ENCODE results near the gene SIGLEC5.

SIGLEC5 gene

DNA sequence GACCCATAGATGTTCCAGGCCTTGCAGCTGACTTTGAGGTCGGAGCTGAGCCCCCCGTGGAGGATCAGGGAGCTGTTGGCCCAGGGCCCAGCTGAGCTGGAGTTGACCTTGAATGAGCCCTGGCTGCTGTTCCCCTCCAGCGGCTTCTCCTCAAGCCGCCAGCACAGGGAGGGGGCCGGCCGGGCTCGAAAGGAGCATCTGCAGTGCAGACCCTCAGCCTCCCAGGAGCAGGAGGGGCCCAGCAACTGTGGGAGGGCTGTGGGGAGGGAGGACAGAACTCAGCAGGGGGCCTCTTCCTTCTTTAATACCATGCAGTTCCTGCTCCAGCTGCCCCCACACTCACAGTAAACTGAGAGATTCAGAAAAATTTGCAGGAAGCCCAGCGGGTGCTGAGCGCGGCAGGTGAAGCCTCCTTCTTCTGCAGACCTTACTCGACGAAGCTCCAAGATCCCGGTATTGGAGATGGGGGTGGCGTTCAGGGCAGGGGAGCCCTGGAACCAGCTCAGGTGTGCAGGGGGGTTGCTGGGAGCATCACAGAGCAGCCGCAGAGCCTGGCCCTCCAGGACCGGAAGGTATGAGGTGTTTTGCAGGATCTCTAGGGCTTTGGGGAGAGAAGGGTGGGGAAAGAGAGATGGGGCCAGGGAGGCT is 2.6 kb downstream of the SIGLEC5 start:
- DNase-seq = no peak

DNA sequence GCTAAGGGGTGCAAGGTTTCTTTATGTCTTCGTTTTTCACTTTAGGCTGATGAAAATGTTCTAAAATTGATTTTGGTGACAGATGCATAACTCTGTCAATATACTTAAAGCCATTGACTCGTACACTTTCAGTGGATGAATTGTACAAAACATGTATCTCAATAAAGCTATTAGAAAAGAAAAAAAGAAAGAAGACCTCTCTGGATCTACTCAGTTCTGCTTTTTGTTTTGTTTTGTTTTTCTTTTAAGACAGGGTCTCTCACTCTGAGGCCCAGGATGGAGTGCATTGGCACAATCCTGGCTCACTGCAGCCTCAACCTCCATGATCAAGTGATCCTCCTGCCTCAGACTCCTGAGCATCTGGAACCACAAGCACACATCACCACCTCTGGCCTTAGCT is 3.5 kb downstream of the SIGLEC5 start:
- no peak for DNase-seq

GRCh38 chr19:51621178-51621577 is 9.0 kb downstream of the SIGLEC5 start:
- DNase-seq = no peak

DNA sequence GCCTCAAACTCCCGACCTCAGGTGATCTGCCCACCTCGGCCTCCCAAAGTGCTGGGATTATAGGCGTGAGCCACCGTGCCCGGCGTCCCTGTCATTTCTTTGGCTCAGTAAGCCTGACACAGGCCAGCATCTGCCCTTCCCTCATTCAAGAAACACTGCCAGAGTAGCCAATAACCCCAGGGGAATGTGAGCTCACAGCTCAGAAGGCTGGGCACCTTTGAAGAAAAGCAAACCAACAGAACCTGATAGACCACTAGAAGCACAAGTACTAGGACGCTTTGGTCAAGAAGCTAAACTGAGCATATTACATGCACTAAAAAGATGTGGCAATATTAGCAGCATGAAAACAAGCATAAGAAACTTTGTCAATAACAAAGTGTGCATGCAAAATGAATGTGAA is 14.2 kb downstream of the SIGLEC5 start:
- no peak for DNase-seq

GRCh38 chr19:51614789-51615188 is 15.4 kb downstream of the SIGLEC5 start:
- no peak for DNase-seq

DNA sequence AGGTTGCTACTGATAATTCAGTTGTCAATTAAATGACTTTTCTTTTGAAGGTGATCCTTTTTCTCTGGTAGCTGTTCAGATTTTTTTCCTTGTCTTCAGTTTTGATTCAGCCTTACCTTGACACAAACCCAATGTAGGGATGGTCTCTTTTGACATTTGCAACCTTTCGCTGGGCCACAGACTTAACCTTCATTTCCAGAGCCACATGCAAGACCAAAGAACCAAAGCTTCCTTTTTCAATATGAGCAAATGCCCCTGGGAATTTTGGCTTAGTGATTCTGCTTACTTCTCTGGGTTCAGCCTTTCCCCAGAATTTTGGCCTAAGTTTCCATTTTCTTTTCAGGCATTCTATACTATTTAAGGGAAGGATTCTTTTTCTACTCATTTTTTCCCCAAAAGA is 19.6 kb downstream of the SIGLEC5 start:
- no peak for DNase-seq

DNA sequence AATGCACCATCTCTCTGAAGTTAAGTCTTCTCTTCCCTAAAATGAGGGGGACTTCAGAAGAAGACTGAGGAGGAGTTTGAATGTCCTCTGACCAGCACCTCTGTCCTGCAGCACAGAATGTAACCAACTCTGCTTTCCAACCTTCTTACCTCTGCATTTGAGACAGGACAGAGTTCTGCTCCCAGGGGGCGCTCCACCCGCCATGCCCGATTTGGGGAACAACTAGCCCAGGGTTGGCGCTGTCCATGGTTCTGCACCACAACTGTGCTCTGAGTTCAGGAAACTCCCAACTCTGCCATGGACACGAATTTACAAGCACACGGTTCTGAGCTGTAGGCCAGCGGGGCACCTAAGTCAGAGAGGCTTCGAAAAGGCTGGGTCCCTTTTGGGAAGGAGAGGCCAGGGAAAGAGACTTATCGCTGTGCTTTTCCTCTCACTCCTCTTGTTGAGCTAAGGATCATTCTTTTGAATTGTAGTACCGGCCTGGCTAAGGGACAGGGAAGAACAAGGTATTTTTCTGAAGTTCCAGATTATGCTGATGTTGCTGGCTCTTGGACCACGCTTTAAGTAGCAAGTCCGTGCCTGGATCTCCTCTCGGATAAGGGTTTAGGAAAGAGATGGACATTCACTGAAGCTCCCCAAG is 22.2 kb downstream of the SIGLEC5 start:
- peak in 1 of 2 experiments; percentile 13 for DNase-seq

- DNase-seq = no peak
These were observed 23.1 kb downstream of the SIGLEC5 start for GRCh38 chr19:51607077-51607476.

GRCh38 chr19:51602189-51602854 is 27.9 kb downstream of the SIGLEC5 start:
- DNase-seq = no peak

DNA sequence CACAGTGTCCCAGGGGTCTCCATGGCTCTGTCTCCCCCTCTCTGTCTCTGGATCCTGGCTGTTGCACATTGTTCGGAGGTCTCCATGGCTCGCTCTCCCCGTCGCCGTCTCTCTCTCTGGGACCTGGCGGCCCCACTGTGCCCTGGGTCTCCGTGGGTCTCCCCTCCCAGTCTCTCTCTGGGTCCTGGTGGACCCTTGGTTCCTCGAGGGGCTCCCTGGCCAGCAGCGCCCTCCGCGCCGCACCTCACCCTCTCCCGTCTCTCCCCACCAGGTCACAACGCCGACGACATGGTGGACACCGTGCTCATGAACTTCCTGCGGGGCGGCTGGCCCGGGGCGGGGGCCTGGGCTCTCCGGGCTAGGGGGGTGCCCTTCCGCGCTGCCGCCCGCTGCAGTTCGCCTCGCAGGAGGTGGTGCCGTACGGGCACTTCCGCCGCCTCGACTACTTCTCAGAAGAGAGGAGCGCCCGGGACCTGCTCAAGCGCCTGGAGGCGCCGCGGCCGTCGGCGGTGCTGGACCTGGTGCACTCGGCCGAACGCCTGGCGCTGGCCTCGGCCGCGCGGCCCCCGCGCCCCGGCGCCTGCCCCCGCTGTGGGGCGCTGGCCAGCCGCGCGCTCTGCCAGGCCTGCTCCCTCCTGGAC is 29.1 kb downstream of the SIGLEC5 start:
- no peak for DNase-seq

GRCh38 chr19:51599084-51599483 is 31.1 kb downstream of the SIGLEC5 start:
- DNase-seq = no peak

DNA sequence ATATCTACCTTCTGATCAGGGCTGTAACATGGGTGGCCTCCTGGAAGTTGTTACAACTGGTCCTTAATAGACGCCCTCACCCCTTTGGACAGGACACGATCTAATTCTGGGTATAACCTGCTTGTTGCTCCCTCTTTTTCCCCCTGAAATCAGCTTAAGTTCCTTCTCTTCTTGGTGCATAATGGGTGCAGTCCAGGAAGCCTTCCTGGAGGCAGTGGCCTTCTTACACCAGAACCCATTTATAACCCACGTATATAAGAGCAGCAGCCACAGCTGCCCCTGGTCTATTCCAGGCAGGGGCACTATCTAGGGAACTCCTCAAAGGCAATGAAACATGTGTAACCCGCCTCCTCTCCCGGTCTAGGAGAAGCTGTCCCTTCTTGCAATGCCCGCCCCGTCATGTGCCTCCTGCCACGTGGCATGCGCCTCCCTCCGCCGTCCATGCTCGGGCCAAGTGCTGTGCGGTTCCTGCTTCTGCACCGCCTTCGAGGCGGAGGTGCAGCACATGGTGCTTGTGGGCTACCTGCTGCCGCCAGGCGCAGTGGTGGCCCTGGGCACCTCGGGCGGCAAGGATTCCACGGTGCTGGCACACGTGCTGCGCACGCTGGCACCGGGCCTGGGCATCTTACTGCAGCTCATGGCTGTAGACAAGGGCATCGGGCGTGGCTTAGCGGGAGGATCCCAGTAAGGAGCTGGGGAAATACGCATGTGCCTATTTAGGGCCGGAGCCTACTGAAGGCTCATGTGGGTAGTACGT is 31.9 kb downstream of the SIGLEC5 start:
- DNase-seq = no peak

GRCh38 chr19:51595190-51596175 is 34.7 kb downstream of the SIGLEC5 start:
- DNase-seq = no peak

DNA sequence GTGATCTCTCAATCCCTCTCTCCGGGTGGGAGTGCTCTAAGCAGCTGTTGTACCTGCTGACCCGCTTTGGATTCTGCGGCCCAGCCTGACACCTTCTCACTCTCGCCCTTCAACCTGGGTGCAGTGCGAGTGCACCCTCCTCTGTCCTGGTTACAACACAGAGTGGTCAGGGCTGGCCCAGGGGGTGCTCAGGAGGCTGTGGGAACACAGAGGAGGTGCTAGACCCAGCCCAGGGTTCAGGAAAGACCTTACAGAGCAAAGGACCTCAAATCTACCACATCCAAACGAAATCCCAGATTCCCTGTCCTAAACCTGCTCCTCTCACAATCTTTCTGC is 35.5 kb downstream of the SIGLEC5 start:
- DNase-seq = no peak

DNA sequence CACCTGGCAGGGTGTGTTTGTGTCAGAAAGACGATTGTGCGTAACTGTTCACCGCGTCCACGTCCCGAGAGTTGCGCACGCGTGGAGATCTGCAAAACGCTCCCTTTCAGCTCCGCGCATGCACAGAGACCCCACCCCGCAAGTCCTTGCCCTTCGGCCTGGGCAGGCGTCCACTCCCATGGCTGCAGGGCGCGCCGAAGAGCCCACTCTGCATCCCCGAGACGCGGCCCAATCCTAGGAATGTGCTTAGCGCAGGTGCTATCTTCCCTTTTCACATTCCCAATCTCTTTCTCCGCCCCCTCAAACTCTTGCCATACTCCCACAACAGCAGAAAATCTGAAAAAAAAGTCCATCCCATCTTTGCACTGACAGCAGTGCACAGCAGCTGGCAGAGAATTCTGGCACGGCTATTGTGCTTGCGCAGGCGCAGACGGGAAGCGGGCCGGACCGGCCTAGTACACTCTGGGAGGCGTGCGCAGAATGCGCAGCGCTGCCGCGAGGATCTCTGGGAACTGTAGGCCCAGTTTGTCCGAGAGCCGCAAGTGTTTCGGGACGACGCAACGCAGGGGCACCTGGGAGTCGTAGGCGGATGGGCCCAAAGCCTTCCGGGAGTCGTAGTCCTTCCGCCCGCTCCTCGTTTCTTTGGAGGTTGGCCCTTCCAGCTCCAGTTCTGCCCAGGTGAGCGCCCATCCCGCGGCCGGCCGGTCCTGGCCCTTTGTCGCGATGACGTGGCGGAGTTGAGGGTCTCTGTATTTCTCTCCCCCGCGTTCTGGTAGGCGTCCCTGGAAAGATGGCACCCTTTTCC is 36.0 kb downstream of the SIGLEC5 start:
- peak; percentile 94 to 99 for DNase-seq

DNA sequence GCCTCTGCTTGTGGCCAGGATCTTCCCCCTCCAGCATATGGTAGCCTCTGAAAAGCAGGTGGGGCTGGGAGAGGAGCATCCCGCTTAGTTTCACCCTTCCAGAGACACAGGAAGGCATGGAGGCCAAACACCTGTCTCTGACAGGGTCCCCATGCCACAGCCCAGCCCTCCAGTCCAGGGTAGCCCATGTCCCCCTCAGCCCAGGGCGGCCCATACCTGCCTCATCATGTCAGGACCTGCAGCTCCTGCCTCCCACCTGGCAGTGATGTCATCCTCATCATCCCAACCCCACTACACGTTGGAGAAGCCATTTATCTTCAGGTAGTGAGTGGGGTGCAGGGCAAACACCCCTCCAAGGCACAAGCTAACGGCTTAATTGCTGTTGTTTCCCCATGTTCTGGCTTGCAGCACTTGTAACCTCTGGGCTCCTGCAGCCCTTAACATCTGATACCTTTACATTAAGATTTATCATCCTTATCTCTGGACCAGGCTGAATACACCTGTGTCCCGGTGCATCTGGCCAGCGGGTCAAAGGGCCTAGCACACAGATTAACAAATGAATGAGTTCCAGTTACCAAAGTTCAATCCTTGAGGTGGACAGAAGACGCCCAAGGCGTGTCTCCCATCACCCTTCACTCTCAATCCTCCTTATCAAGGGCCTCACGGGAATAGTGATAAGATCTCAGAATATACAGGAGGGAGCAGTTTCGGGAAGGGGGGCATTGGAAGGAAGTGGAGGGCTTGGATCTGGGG is 36.9 kb downstream of the SIGLEC5 start:
- DNase-seq = no peak

DNA sequence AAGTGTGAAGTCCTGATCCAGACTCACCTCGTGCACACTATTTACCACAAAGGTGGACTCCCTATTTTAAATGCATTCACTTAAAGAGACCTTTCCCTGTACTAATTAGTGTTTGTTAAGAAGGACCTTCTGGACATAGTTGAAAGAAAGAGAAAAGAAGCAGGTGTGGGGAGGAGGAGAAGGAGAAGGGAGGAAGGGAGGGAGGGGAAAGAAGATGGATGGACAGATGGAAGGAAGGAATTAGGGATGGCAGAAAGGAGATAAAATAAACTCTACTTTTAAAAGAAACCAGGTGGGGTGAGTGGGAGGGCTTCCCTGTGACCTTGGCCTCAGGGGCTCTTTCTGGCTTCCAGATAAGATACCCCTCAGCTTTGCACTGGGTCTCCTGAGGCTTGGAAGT is 37.7 kb downstream of the SIGLEC5 start:
- DNase-seq = no peak

- no peak for DNase-seq
These were observed 39.8 kb downstream of the SIGLEC5 start for GRCh38 chr19:51590441-51590840.

GRCh38 chr19:51589511-51589910 is 40.7 kb downstream of the SIGLEC5 start:
- DNase-seq = no peak

Data from NCI-H446 (cell line).